H9 (cell line): ENCODE results near the gene GRIK1. TPM values are rescaled to one million over a fixed set of nuclear protein-coding genes. Genes with fewer than 3 reads are reported as not detected.

Source experiments
- DNase-seq: peaks from one replicate; pipeline ENCODE4 v3.0.0-alpha.2; 2017
- H2AFZ ChIP-seq: one replicate; pipeline ENCODE4 v1.6.1; 2013; ENCODE audit warnings: mild to moderate bottlenecking, low read length, control low read depth, moderate library complexity
- H2AK5ac ChIP-seq: 2 replicates; pipeline ENCODE4 v1.6.1; 2013; ENCODE audit warnings: low read length, control low read depth, mixed read lengths; ENCODE audit not compliant: insufficient read length
- H2BK120ac ChIP-seq: one replicate; pipeline ENCODE4 v1.6.1; 2013; ENCODE audit warnings: low read depth, mild to moderate bottlenecking, low read length, control low read depth, inconsistent platforms; ENCODE audit not compliant: poor library complexity, severe bottlenecking
- H2BK12ac ChIP-seq: 2 replicates; pipeline ENCODE4 v1.6.1; 2013; ENCODE audit warnings: low read length, control low read depth, mixed read lengths, low read depth; ENCODE audit not compliant: insufficient read length
- H2BK15ac ChIP-seq: 2 replicates; pipeline ENCODE4 v1.6.1; 2013; ENCODE audit warnings: low read depth, low read length, control low read depth
- H2BK20ac ChIP-seq: one replicate; pipeline ENCODE4 v1.6.1; 2013; ENCODE audit warnings: low read depth, mild to moderate bottlenecking, low read length, control low read depth, inconsistent platforms; ENCODE audit not compliant: poor library complexity, severe bottlenecking
- H2BK5ac ChIP-seq: 2 replicates; pipeline ENCODE4 v1.6.1; 2013; ENCODE audit warnings: low read length, control low read depth, mixed read lengths; ENCODE audit not compliant: insufficient read length
- H3K14ac ChIP-seq: 2 replicates; pipeline ENCODE4 v1.6.1; 2013; ENCODE audit warnings: low read length, control low read depth; ENCODE audit not compliant: insufficient read depth
- H3K18ac ChIP-seq: 2 replicates; pipeline ENCODE4 v1.6.1; 2013; ENCODE audit warnings: low read depth, mild to moderate bottlenecking, mixed read lengths, low read length, control low read depth; ENCODE audit not compliant: insufficient read length
- H3K23ac ChIP-seq: 2 replicates; pipeline ENCODE4 v1.6.1; 2013; ENCODE audit warnings: low read length, control low read depth, mixed read lengths, low read depth; ENCODE audit not compliant: insufficient read length
- H3K23me2 ChIP-seq: 2 replicates; pipeline ENCODE4 v1.6.1; 2013; ENCODE audit warnings: low read depth, mild to moderate bottlenecking, mixed read lengths, low read length, control low read depth; ENCODE audit not compliant: insufficient read length, poor library complexity, severe bottlenecking
- H3K27ac ChIP-seq: 2 replicates; pipeline ENCODE4 v1.5.1; 2013; ENCODE audit warnings: low read length, control low read depth, mixed read lengths, low read depth; ENCODE audit not compliant: insufficient read length
- H3K27me3 ChIP-seq: 2 replicates; pipeline ENCODE4 v1.6.1; 2013; ENCODE audit warnings: low read length, control low read depth, inconsistent platforms; ENCODE audit not compliant: insufficient read depth
- H3K4ac ChIP-seq: 2 replicates; pipeline ENCODE4 v1.6.1; 2013; ENCODE audit warnings: low read depth, mild to moderate bottlenecking, control low read depth, inconsistent platforms, low read length, moderate library complexity
- H3K4me1 ChIP-seq: 2 replicates; pipeline ENCODE4 v1.6.1; 2013; ENCODE audit warnings: low read length, control low read depth, inconsistent platforms; ENCODE audit not compliant: insufficient read depth
- H3K4me2 ChIP-seq: 2 replicates; pipeline ENCODE4 v1.6.1; 2013; ENCODE audit warnings: low read length, control low read depth, mixed read lengths; ENCODE audit not compliant: insufficient read length, insufficient read depth
- H3K56ac ChIP-seq: 2 replicates; pipeline ENCODE4 v1.6.1; 2013; ENCODE audit warnings: low read depth, mild to moderate bottlenecking, mixed read lengths, low read length, control low read depth; ENCODE audit not compliant: insufficient read length
- H3K79me1 ChIP-seq: 2 replicates; pipeline ENCODE4 v1.6.1; 2013; ENCODE audit warnings: low read depth, mild to moderate bottlenecking, moderate library complexity, low read length, control low read depth, inconsistent platforms; ENCODE audit not compliant: insufficient read depth, poor library complexity, severe bottlenecking
- H3K79me2 ChIP-seq: 2 replicates; pipeline ENCODE4 v1.6.1; 2013; ENCODE audit warnings: low read length, control low read depth, inconsistent platforms; ENCODE audit not compliant: insufficient read depth
- H3K9ac ChIP-seq: 2 replicates; pipeline ENCODE4 v1.6.1; 2013; ENCODE audit warnings: low read length, control low read depth, mixed read lengths; ENCODE audit not compliant: insufficient read length; ENCODE audit errors: extremely low read depth
- H3K9me3 ChIP-seq: one replicate; pipeline ENCODE4 v1.6.1; 2013; ENCODE audit warnings: low read depth, low read length, inconsistent platforms; ENCODE audit not compliant: control insufficient read depth
- H3T11ph ChIP-seq: one replicate; pipeline ENCODE4 v1.6.1; 2013; ENCODE audit warnings: mild to moderate bottlenecking, low read length, control low read depth, inconsistent platforms
- H4K20me1 ChIP-seq: one replicate; pipeline ENCODE4 v1.6.1; 2013; ENCODE audit not compliant: control insufficient read depth, insufficient read length, insufficient read depth
- H4K5ac ChIP-seq: 2 replicates; pipeline ENCODE4 v1.6.1; 2013; ENCODE audit warnings: low read depth, mild to moderate bottlenecking, mixed read lengths, low read length, control low read depth; ENCODE audit not compliant: insufficient read length
- H4K8ac ChIP-seq: replicated peaks from 2 replicates; pipeline ENCODE4 v1.6.1; 2013; ENCODE audit warnings: low read length, control low read depth, mixed read lengths, low read depth; ENCODE audit not compliant: insufficient read length
- H4K91ac ChIP-seq: 2 replicates; pipeline ENCODE4 v1.6.1; 2013; ENCODE audit warnings: low read depth, mild to moderate bottlenecking, moderate library complexity, mixed read lengths, low read length, control low read depth; ENCODE audit not compliant: insufficient read length
- H3K27ac Mint-ChIP-seq, 3 experiments: 2 replicates in 2 of 3; 3 replicates in 1 of 3; pipeline ENCODE4 v1.8.0; 2020 to 2021; ENCODE audit warnings: mixed read lengths in 3 of 3, mild to moderate bottlenecking in 1 of 3, moderate library complexity in 1 of 3
- H3K27me3 Mint-ChIP-seq: 2 replicates; pipeline ENCODE4 v1.8.0; 2021; ENCODE audit warnings: low read depth, mild to moderate bottlenecking, moderate library complexity, mixed read lengths
- H3K36me3 Mint-ChIP-seq, 3 experiments: 2 replicates in 2 of 3; 3 replicates in 1 of 3; pipeline ENCODE4 v1.8.0; 2020 to 2021; ENCODE audit warnings: low read depth in 3 of 3, mixed read lengths in 3 of 3; ENCODE audit not compliant: insufficient read depth in 1 of 3
- H3K4me1 Mint-ChIP-seq, 2 experiments: 2 replicates each; pipeline ENCODE4 v1.8.0; 2020; ENCODE audit warnings: mixed read lengths in 2 of 2
- H3K4me3 Mint-ChIP-seq, 2 experiments: 2 replicates in 1 of 2; 3 replicates in 1 of 2; pipeline ENCODE4 v1.8.0; 2020 to 2021; ENCODE audit warnings: mild to moderate bottlenecking in 2 of 2, mixed read lengths in 2 of 2, moderate library complexity in 1 of 2
- H3K9me3 Mint-ChIP-seq, 2 experiments: 2 replicates in 1 of 2; 3 replicates in 1 of 2; pipeline ENCODE4 v1.8.0; 2020; ENCODE audit warnings: mild to moderate bottlenecking in 2 of 2, mixed read lengths in 2 of 2, moderate library complexity in 1 of 2
- CTCF ChIP-seq: fragments of 200-600 bp; sonication (generic); conservative IDR thresholded peaks from 3 replicates; pipeline ENCODE4 v1.8.0; 2021; ENCODE audit warnings: antibody characterized with exemption, mild to moderate bottlenecking
- WGBS: extraction: QIAGEN DNeasy Blood & Tissue Kit; methylation state at CpG from one replicate; pipeline ENCODE4 v1.1.7; 2013; ENCODE audit warnings: missing lambda C conversion rate, low lambda C conversion rate, mixed read lengths; ENCODE audit not compliant: insufficient read length; ENCODE audit errors: extremely low coverage; 5-methylcytosine and 5-hydroxymethylcytosine counted together
- total RNA-seq: library from RNA; stranded (reverse); gene quantifications from 2 replicates; pipeline ENCODE4 v1.2.1, GENCODE V29; 2021

GRIK1 gene
- total RNA-seq, 1 experiment from 2014 or later: not detected

GRCh38 chr21:29656504-29657239 is 283.1 kb downstream of the GRIK1 start:
- H3K9ac ChIP-seq: no peak overlapping the region

More at GRCh38 chr21:29656504-29657239, 283.1 kb downstream of the GRIK1 start:
- no peaks in the 10 kb centered on the region for H3K4me1 ChIP-seq
- H2AK5ac ChIP-seq: no peak overlapping the region
- Mint-ChIP-seq H3K27me3 (no peaks in the 10 kb centered on the region), H3K9me3 (peaks cover 0 to 2% of the 10 kb centered on the region in 2 experiments; a peak in 2 of 5 replicates), H3K27ac (no peak overlapping the region), H3K36me3 (peaks cover 0 to 8% (median 2%) of the 10 kb centered on the region in 3 experiments; a peak in 3 of 7 replicates), H3K4me3 (no peak overlapping the region), H3K4me1 (peaks cover 3 to 12% of the 10 kb centered on the region in 2 experiments; a peak in 3 of 4 replicates)
- H3K27me3 ChIP-seq: no peaks in the 10 kb centered on the region
- no peak for TF ChIP-seq CTCF
- H2BK5ac ChIP-seq: no peak overlapping the region
- H3K23me2 ChIP-seq: no peaks in the 10 kb centered on the region
- H3K23ac ChIP-seq: no peak overlapping the region
- no peaks in the 10 kb centered on the region for H3K79me2 ChIP-seq
- H3K79me1 ChIP-seq: no peaks in the 10 kb centered on the region
- H2BK20ac ChIP-seq: no peak overlapping the region
- H3K4ac ChIP-seq: no peak overlapping the region
- H2BK12ac ChIP-seq: no peak overlapping the region
- no peak overlapping the region for H3K18ac ChIP-seq
- no peak overlapping the region for H4K8ac ChIP-seq
- no peak overlapping the region for H2BK15ac ChIP-seq
- no peak overlapping the region for H3K14ac ChIP-seq
- H3K27ac ChIP-seq: no peak overlapping the region
- no peak overlapping the region for H4K91ac ChIP-seq
- DNase-seq: no peak
- H2BK120ac ChIP-seq: no peak overlapping the region
- H4K20me1 ChIP-seq: no peaks in the 10 kb centered on the region
- H2AFZ ChIP-seq: no peak overlapping the region
- H3K9me3 ChIP-seq: no peaks in the 10 kb centered on the region
- H4K5ac ChIP-seq: no peak overlapping the region
- WGBS: no CpG with 5 or more reads among the region's 6 CpGs
- H3T11ph ChIP-seq: no peak overlapping the region
- no peak overlapping the region for H3K4me2 ChIP-seq
- H3K56ac ChIP-seq: no peak overlapping the region
